ENCODE measurements around the gene CETP. TPM values are rescaled to one million over a fixed set of nuclear protein-coding genes. Genes with fewer than 3 reads are reported as not detected.

The CETP gene
- total and polyA plus RNA-seq, 2 of the 13 experiments (the other 11 are each of a cell fraction or from before 2014, with no cell fraction given): 0.31 to 9.8 TPM

- ATAC-seq (no peak), DNase-seq (ENCODE audit: low spot score) (no peak), FAIRE-seq (no peak)
- Histone ChIP-seq H3K36me3 (replicated peaks in 1 of 2; ENCODE audit: control insufficient read depth in 1 of 2, insufficient read depth in 2 of 2, low read length in 2 of 2) (no peaks in the 10 kb centered on the region), H3K27me3 (ENCODE audit: control insufficient read depth in 1 of 2, insufficient read depth in 2 of 2, low read length in 2 of 2) (peaks cover 1 to 20% of the 10 kb centered on the region in 2 experiments; a peak in 3 of 5 replicates), H3K4me1 (ENCODE audit: insufficient read depth, low read length) (peaks cover 52% of the 10 kb centered on the region), H3K27ac (ENCODE audit: extremely low read length, insufficient read depth, low read length) (no peak overlapping the region), H2AFZ (ENCODE audit: low read length) (no peak overlapping the region), H3K4me2 (ENCODE audit: low read depth, low read length) (no peak overlapping the region), H3K9me3 (ENCODE audit: low read length) (no peaks in the 10 kb centered on the region), H3K4me3 (replicated peaks in 1 of 3; ENCODE audit: insufficient read depth in 1 of 3, low read depth in 2 of 3, low read length in 3 of 3) (no peak overlapping the region), H4K20me1 (ENCODE audit: insufficient read depth, low read length) (no peaks in the 10 kb centered on the region), H3K79me2 (ENCODE audit: insufficient read depth, low read length) (no peaks in the 10 kb centered on the region), H3K9ac (ENCODE audit: insufficient read depth, low read depth, low read length) (no peak overlapping the region)
- WGBS (ENCODE audit: low lambda C conversion rate): 40% methylated on average over 2 of the region's 2 CpGs
- TF ChIP-seq RNF2 (conservative IDR thresholded peaks at IDR 0.05; ENCODE audit: low read depth) (no peak), ATF1 (CRISPR knock-in tag; IDR thresholded peaks at IDR 0.05) (no peak)
- ChIA-PET CTCF (ENCODE audit: low intra/inter-chr PET ratio, low total read pairs) (interaction anchor here (0.8 kb wide), 1 partner anchor 19 kb away, joined by 3 read pairs; no protein-coding TSS in a partner anchor), POLR2A (interaction anchor here (0.9 to 2.0 kb wide), 3 partner anchors 10 to 203 kb away, joined by 3 to 8 read pairs (median 3); partner anchors contain the start of genes PSME3IP1 and RSPRY1)
- intact Hi-C loops (cut with micrococcal nuclease; ENCODE audit: unreplicated experiment) (no loop called here), in situ Hi-C loops (cut with HindIII; ENCODE audit: extremely low pct_ligation_motif_present, low pct_unique_long_range_greater_than_20kb) (no loop called here)
- BruUV-seq (replicated peaks): no TSS peak
Measured at GRCh38 chr16:56982695-56983094, 20.9 kb downstream of the CETP start.

- FAIRE-seq (peak; percentile 60), ATAC-seq (peak; percentile 74), DNase-seq (ENCODE audit: low spot score) (no peak)
- intact Hi-C loops (cut with micrococcal nuclease; ENCODE audit: unreplicated experiment) (no loop called here), in situ Hi-C loops (cut with HindIII; ENCODE audit: extremely low pct_ligation_motif_present, low pct_unique_long_range_greater_than_20kb) (no loop called here)
- peak overlapping the region; percentile 24 for H3K4me2 ChIP-seq (ENCODE audit: low read depth, low read length)
- no TSS peak for BruUV-seq (replicated peaks)
- H3K9me3 ChIP-seq (ENCODE audit: low read length): no peaks in the 10 kb centered on the region
- H4K20me1 ChIP-seq (ENCODE audit: insufficient read depth, low read length): no peaks in the 10 kb centered on the region
- ChIA-PET CTCF (ENCODE audit: low intra/inter-chr PET ratio, low total read pairs) (interaction anchor here (0.8 kb wide), 1 partner anchor 19 kb away, joined by 3 read pairs; no protein-coding TSS in a partner anchor), POLR2A (interaction anchor here (1.1 to 2.0 kb wide), 4 partner anchors 10 to 203 kb away, joined by 3 to 8 read pairs (median 6); partner anchors contain the start of genes HERPUD1, PSME3IP1 and RSPRY1)
- H3K9ac ChIP-seq (ENCODE audit: insufficient read depth, low read depth, low read length): 0 out of 2 replicates have a peak overlapping the region, but pooled peaks have one; percentile 4
- peaks cover 3 to 22% of the 10 kb centered on the region in 2 experiments; a peak in 3 of 5 replicates for H3K27me3 ChIP-seq (ENCODE audit: control insufficient read depth in 1 of 2, insufficient read depth in 2 of 2, low read length in 2 of 2)
- peaks cover 57% of the 10 kb centered on the region for H3K4me1 ChIP-seq (ENCODE audit: insufficient read depth, low read length)
- 40% methylated on average over 9 of the region's 9 CpGs for WGBS (ENCODE audit: low lambda C conversion rate)
- no peak overlapping the region for H2AFZ ChIP-seq (ENCODE audit: low read length)
- H3K79me2 ChIP-seq (ENCODE audit: insufficient read depth, low read length): no peaks in the 10 kb centered on the region
- H3K4me3 ChIP-seq (replicated peaks in 1 of 3; ENCODE audit: insufficient read depth in 1 of 3, low read depth in 2 of 3, low read length in 3 of 3): peak overlapping the region in 1 of 3 experiments; percentile 6; a peak in 1 of 6 replicates
- no peak overlapping the region for H3K27ac ChIP-seq (ENCODE audit: extremely low read length, insufficient read depth, low read length)
- H3K36me3 ChIP-seq (replicated peaks in 1 of 2; ENCODE audit: control insufficient read depth in 1 of 2, insufficient read depth in 2 of 2, low read length in 2 of 2): no peaks in the 10 kb centered on the region
- TF ChIP-seq NR2F6 (IDR thresholded peaks at IDR 0.05) (no peak), NR2F6 (CRISPR knock-in tag; IDR thresholded peaks at IDR 0.05) (no peak), TERF1 (CRISPR knock-in tag; IDR thresholded peaks at IDR 0.05) (no peak), TEAD3 (CRISPR knock-in tag; optimal IDR thresholded peaks at IDR 0.05; ENCODE audit: borderline replicate concordance) (peak; percentile 39), ZFX (CRISPR knock-in tag; IDR thresholded peaks at IDR 0.05; ENCODE audit: low read depth) (peak; percentile 15; the same call in 1 of the 2 replicates), RXRB (CRISPR knock-in tag; IDR thresholded peaks at IDR 0.05; ENCODE audit: borderline replicate concordance) (0 out of 2 replicates have a peak, but pooled peaks have one; percentile 19), PATZ1 (CRISPR knock-in tag; IDR thresholded peaks at IDR 0.05) (peak; percentile 63; the same call in 1 of the 2 replicates), EZH2 (conservative IDR thresholded peaks at IDR 0.05; ENCODE audit: low read depth, low read length) (no peak), SMARCE1 (IDR thresholded peaks at IDR 0.05; ENCODE audit: borderline replicate concordance) (no peak), ZNF589 (CRISPR knock-in tag; conservative IDR thresholded peaks at IDR 0.05) (no peak), POLR2AphosphoS5 (IDR thresholded peaks at IDR 0.05; ENCODE audit: low read depth, low read length) (no peak), KMT2B (CRISPR knock-in tag; IDR thresholded peaks at IDR 0.05) (no peak), NONO (IDR thresholded peaks at IDR 0.05) (no peak), NONO (CRISPR knock-in tag; conservative IDR thresholded peaks at IDR 0.05) (no peak), ZSCAN21 (CRISPR knock-in tag; IDR thresholded peaks at IDR 0.05; ENCODE audit: borderline replicate concordance) (no peak)
Measured at GRCh38 chr16:56983211-56983751, 21.5 kb downstream of the CETP start.
